NCI-H1436 treated with DMSO at 0.1 percent for 48 hours (cell line): Measurements from ENCODE around the gene ZNF382.
A peak's percentile ranks its signal among the peaks of the same experiment; 100 is the strongest.
"Not testable (repeated sequence)": the region's sequence is repeated elsewhere in the genome, so short reads cannot be mapped to it uniquely, and the experiment has no call there.

Experiments
- DNase-seq: peaks from one replicate; lab custom pipeline; 2025; lab: John Stamatoyannopoulos, UW

Gene ZNF382

DNA sequence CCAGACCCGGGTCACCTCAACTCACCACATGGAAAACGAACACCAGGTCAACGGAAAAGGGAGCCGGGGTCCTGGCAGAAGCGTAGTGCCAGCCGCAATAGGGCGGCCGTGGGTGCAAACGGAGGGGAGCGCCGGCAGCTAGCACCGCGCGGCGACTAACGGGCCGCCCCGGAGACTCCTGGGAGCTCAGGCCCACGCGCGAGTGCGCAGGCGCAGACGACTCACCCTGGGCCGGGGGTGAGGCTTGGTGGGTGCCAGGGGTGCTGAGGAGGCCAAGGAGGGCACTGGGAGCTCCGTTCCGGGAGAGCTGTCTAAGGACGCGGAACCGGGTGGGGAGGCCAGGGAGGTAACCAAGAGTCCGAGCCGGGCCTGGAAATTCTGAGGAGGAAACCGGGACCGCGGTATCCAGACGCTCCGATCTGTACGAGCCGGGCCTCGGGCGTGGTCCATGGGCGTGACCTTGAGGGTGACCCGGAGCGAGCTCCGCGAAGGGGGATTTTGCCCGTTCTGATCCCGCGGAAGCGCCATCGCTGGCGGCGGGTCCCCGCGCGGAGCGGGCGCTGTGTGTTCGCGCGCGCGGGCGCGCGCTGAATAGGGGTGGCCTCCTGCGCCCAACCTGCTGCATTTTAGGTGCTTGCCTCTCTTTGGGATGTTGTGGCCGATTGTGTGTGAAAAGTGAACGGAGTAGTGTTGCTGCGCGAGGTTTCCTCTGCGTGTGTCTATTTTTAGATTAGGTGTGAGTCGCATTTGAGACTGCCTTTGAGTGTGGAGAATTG, at the start of gene ZNF382:
Gene ZNF382 (plus strand): TSS at position 213 of the 776 bp plus-strand sequence. CDS start 4,602 bp downstream, outside the sequence.
- peak; percentile 22 for DNase-seq

DNA sequence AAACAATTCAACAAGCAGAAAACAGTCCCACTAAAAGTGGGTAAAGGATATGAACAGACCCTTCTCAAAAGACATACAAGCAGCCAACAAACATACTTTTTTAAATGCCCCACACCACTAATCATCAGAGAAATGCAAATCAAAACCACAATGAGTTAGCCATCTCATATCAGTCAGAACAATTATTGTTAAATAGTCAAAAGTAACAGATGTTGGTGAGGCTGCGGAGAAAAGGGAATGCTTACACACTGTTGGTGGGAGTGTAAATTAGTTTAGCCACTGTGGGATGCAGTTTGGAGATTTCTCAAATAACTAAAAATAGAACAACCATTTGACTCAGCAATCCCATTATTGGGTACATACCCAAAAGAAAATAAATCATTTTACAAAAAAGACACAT, 40.7 kb upstream of the ZNF382 start:
- DNase-seq: no peak

DNA sequence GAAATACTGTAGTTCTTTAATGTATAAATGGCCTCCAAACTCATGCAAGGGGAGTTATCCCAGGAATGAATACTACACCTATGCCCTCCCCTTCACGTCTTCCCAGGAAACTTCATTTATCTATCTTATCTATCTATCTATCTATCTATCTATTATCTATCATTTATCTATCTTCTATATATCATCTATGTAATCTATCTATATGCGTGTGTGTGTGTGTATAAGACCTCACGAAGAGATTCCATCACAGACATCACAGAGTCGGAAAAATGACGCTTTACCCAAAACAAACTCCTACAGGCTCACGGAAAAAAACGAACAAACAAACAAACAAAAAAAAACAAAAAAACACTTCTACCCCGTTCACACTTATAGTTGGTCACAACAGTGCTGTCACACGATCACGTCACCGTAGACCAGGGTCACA, 32.5 kb upstream of the ZNF382 start:
- no peak for DNase-seq

DNA sequence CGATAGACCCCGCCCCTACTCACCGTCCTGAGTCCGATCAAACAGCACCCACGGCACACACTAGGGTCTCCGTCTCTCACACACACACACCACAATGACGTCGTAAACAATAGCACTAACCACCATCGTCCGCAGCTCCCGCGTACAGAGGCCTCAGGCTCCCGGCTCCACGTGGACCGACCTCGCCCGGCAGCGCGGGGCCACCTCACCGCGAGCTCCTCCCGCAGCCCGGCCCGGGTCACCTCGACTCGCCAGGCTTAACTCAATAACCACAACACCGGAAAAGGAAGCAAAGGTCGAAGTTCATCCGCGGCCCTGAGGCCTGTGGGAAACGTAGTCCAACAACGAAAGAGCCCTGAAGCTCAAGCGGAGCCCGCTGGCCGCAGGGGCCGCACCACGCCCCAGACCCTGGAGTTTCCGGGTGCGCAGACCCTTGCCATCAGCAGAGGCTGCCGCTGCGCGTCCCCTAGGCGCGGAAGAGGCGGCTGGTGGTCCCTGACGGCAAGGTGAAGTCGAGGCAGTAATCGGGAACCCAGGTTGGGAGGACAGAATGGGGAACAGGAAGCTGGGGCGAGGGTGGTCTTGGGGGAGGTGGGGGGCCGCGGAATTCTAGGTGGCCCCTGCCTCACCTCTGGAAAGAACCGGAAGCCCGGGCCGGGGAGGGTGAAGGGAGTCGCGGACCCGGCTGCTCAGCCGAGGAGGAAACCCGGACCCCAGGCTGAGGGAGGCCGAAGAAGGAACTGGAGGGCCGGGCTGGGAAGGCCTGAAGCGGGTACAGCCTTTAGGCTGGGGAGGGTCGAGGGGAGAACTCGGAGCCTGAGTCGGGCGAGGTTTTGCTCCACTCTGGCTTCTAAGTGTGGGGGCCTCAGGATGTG, 31.9 kb upstream of the ZNF382 start, which contains the start of gene ZNF529:
Gene ZNF529 (minus strand): TSS at position 273 of the 875 bp plus-strand sequence. CDS start 946 bp downstream, outside the sequence.
- peak; percentile 36 for DNase-seq

DNA sequence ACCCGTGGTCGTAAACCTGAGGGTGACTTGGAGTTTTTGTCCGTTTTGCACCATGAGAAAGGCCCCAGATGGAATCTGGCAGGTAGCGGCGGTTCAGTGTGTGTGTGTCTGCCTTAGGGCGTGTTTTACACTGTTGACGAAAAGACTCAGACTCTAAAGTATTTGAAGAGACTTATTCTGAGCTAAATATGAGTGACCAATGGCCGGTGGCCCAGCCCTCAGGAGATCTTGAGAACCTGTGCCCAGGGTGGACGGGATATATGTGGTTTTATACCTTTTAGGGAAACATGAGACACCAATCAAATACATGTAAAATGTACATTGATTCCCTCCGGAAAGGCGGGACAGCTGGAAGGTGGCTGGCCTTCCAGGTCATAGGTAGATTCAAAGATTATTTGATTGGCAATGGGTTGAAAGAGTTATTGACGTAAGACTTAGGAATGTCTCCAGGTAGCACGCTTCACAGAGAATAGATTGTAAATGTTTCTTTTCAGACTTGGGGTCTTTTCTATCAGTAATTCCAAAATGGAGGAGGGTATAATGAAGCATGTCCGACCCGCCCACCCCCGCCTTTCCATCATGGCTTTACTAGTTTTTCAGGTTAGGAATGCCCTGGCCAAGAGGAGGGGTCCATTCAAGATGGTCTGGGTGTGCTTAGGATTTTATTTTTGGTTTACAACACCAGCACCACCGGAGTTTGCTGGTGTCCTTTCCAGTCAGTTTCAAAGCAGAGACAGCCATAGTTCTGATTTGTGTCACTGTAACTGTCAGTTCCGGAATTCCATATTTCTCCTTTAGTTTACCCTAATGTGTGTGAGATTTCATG, 31.0 kb upstream of the ZNF382 start:
- no peak for DNase-seq

DNA sequence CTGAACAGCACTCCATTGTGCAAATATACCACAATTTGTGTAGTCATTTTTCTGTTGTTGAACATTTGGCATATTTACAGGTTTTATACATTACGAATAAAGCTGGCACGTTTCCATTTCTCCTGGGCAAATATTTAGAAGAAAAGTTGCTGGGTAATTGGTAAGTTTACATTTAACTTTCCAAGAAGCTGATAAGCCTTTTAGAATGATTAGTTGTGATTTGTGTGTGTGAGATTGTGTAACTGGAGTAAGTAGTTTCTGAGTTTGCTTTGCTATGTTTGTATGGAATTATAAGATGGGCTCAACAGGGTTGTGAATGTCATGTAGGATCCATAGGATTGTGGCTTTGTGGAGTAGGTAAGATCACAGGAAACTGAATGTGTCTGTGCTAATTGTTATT, 30.4 kb upstream of the ZNF382 start:
- DNase-seq: no peak

DNA sequence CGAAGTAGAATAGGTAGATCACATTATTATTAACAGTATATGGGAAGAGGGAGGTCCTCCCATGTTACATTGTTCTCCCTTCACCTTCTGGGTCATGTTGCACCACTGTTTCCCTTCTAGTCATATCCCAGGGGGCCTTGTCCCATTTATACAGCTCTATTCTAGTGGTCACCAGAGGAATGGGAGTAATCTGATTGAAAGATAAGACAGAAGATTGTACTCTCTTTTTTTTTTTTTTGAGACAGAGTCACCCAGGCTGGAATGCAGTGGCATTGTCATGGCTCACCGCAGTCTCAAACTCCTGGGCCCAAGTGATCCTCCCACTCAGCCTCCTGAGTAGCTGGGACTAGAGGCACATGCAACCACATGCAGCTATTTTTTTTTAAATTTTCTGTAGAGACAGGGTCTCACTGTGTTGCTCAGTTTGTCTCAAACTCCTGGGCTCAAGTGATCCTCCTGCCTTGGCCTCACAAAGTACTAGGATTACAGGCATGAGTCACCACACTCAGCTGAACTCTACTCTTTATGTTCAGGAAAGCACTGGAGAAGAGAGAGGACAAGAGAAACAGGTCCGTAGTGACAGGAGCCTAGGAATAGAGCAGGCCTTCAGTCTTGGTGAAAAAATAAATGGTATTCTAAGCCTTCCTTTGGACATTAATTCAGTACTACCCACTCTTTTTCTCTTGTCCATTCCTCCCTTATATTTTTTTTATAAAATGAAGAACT, 27.7 kb upstream of the ZNF382 start:
- no peak for DNase-seq

DNA sequence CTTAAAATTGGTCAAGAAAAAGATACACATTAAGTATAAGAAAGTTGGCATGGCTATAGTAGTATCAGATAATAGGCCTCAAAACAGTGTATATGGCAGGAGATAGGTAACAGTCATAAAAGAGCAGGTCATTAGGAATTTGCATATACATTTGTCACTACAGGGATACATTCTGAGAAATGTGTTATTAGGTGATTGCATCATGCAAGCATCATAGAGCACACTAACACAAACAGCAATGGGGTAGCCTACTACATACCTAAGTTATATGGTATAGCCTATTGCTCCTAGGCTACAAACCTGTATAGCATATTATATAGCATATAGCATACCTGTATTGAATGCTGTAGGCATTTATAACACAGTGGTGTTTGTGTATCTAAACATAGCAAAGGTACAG, 25.9 kb upstream of the ZNF382 start:
- DNase-seq: no peak

DNA sequence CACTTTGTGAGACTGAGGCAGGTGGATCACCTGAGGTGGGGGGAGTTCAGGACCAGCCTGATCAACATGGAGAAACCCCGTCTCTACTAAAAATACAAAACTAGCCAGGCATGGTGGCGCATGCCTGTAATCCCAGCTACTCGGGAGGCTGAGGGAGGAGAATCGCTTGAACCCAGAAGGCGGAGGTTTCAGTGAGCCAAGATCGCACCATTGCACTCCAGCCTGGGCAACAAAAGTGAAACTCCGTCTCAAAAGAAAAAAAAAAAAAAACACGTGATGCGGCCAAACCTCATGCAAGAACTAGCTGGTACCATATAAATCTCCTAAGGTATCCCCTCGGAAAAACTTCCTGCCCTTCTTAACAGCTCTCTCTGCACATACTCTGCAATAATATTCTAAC, 2.4 kb upstream of the ZNF382 start:
- DNase-seq: not testable (repeated sequence)

DNA sequence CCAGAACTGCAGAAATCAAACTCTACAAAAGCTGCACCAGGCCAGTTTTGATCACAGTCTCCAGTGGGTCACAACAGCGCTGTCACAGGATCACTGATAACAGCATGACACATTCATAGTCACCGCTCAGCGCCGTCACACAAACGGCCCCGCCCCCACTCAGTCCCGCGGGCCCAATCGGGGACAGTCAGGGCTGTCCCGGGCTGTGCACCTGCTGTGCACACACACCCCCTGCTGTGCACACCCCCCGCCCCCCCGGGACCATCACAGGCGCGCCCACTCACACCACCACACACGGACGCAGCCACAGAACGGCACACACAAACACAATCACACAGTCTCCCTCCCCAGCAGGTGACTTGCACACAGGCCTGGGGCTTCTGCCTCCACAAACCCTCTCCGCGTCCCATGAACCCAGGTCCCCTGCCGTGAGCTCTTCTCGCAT, 435 bp upstream of the ZNF382 start:
- peak; percentile 3 for DNase-seq

DNA sequence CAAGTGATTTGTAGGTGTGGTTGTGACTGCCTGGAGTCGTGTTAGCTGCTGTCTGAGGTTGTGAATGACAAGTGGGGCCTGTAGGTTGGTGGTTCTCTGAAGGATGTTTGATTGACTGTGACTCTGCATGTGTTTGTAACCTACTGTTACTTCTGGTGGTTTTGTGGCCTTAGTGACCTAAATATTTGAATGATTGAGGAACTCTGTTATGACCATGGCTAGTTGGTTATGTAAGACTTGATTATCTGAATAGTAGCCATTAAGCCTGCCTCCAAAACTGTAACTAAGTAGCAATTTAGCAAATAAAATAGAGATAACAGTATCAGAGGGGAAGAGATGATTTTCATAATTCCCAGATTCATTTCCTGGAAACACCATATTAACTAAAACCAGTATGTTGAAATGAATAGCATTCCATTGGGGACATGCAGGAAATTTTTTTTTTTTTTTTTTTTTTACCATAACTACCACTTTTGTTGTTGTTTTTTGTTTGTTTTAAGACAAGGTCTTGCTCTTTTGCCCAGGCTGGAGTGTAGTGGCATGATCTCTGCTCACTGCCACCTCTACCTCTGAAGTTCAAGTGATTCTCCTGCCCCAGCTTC, 865 bp downstream of the ZNF382 start:
- no peak for DNase-seq

DNA sequence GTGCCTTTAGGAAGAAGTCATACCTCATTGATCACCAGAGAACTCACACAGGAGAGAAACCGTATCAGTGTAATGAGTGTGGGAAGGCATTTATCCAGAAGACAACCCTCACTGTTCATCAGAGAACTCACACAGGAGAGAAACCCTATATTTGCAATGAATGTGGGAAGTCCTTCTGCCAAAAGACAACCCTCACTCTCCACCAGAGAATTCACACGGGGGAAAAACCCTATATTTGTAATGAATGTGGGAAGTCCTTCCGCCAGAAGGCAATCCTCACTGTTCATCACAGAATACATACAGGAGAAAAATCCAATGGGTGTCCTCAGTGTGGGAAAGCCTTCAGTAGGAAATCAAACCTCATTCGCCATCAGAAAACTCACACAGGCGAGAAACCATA, 21.9 kb downstream of the ZNF382 start:
- no peak for DNase-seq

DNA sequence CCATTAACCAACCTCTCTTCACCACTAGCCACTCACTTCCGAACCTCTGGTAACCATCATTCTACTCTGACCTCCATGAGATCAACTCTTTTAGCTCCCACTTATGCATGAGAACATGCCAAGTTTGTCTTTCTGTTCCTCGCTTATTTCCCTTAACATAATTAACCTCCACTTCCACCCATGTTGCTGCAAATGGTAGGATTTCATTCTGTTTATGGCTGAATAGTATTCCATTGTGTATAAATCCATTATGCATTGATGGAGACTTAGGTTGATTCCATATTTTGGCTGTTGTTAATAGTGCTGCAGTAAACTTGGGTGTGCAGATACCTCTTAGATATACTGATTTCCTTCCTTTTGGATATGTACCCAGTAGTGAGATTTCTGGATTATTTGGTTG, 30.2 kb downstream of the ZNF382 start:
- DNase-seq: no peak

DNA sequence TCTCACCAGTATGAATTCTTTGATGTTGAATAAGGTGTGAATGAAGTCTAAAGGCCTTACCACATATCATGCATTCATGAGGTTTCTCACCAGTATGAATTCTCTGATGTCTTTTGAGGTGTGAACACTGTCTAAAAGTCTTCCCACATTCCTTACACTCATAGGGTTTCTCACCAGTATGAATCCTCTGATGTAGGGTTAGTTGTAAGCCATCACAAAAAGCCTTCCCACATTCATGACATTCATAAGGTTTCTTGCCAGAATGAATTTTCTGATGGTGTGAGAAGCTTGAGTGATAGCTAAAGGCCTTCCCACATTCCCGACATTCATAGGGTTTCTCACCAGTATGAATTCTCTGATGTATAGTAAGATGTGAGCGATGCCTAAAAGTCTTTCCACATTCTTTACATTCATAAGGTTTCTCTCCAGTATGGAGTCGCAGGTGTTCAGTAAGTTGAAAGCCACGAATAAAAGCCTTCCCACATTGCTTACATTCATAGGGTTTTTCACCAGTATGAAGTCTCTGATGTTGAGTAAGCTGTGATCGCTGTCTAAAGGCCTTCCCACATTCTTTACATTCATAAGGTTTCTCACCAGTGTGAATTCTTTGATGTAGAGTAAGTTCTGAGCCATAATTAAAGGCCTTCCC, 33.9 kb downstream of the ZNF382 start:
- no peak for DNase-seq

DNA sequence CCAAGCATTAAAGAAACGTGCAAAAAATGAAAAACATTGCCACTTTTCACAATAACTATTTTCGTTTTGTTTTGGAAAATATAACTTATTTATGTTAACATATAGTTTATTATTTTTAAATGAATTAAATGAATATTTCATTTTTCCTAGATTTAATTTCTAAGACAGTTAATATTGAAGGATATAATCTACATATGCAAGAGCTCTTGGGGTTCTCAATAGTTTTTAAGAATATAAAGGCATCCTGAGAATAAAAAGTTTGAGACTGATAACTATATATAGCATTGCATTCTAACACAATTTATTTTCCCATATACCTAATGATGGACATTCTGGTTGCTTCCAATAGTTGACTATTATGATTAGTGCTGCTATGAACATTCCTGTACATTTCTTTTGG, 41.6 kb downstream of the ZNF382 start:
- DNase-seq: no peak

DNA sequence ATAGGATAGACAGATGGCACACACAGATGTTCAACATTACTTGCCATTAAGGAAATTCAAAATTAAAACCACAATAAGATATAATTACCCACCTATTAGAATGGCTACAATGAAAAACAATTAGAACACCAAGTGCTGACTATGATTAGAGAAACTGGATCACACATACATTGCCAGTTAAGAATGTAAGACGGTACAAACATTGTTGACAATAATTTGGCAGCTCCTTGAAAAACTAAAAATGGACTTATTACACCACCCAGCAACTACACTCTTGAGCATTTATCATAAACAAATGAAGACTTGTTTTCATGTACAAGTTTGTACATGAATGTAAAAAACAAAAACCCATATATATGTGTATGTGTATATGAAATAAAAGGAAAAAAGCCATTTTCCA, 47.8 kb downstream of the ZNF382 start:
- DNase-seq: no peak

DNA sequence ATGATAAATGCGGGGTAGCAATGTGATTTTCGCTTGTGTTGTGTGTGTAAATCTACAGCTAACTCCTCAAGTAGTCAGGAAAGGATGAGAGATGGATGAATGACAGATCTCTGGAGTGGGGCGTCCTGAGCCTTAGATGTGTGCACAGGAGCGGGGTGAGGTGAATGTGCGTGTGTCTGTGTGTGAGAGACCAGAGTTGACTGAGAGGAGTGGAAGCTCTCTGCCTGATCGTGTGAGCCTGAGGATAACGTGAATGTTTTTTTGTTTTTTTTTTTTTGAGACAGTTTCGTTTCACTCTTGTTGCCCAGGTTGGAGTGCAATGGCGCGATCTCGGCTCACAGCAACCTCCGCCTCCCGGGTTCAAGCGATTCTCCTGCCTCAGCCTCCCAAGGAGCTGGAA, 60.7 kb downstream of the ZNF382 start:
- no peak for DNase-seq

DNA sequence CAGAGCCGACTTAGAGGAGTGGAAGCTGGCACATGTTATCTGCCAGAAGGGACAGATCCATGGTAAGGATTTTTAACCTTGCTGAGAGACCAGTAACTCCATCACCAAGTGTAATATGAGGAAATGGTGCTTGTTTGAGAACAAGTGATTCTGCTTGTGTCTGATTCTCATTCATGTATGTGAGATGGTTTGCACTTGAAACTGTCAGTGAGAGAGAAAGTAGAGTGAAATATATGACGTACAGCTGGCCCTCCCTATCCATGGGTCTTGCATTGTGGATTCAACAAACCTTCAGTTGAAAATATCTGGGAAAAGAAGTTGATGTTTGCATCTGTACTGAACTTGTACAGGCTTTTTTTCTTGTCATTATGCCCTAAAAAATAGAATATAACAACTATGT, 63.5 kb downstream of the ZNF382 start:
- DNase-seq: no peak

DNA sequence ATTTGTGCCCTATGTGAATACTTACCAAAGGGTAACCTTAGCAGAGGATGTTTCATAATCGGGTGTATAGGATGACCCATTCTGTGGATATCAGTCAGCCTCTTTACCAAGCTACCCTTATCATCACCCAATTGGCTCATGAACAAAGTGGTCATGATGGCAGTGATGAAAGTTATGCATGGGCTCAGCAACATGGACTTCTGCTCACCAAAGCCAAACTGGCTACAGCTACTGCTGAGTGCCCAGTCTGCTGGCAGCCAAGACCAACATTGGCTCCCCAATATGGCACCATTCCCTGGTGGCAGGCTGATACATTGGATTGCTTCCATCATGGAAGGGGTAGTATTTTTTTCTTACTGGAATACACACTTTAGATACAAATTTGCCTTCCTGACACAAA, 67.3 kb downstream of the ZNF382 start:
- no peak for DNase-seq

DNA sequence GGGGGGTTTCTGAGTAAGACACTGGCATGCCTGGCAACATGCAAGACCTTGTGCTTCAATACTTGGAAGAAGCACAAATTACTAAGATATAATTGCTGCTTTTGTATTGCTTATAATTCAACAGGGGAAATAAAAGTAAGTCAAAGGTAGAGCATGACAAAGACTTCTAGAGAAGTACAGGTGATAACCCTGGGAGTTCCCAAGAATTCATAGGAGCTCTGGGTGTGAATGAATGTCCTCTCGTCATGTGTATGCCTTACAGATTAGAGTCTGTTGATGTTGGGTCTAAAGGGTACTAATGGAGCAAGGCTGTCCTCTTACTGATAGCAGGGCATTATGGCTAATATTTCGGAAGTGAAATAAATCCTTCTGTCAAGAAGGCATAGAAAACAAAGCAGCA, 69.1 kb downstream of the ZNF382 start:
- DNase-seq: no peak

DNA sequence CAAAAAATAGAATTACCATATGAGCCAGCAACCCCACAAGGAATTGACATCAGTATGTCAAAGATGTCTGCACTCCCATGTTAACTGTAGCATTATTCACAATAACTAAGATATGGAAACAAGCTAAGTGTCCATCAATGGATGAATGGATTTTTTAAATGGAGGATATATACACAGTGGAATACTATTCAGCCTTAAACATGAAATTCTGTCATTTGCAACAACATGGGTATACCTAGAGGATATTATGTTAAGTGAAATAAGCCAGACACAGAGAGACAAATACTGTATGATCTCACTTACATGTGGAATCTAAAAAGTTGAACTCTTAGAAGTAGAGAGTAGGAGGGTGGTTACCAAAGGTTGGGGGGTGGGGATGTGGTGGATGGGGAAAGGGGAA, 74.3 kb downstream of the ZNF382 start:
- DNase-seq: no peak
